HG02840 (cell line): Measurements from ENCODE around the gene FAM20A.
A peak's percentile ranks its signal among the peaks of the same experiment; 100 is the strongest.
"Not testable (repeated sequence)": the region's sequence is repeated elsewhere in the genome, so short reads cannot be mapped to it uniquely, and the experiment has no call there.

Experiments
- ATAC-seq: cut with Tn5 transposase; IDR thresholded peaks from one replicate; pipeline ENCODE4 v1.9.1; 2021; ENCODE audit warnings: mild to moderate bottlenecking, moderate library complexity, moderate number of reproducible peaks; ENCODE audit not compliant: unreplicated experiment, low FRiP score

The FAM20A gene

DNA sequence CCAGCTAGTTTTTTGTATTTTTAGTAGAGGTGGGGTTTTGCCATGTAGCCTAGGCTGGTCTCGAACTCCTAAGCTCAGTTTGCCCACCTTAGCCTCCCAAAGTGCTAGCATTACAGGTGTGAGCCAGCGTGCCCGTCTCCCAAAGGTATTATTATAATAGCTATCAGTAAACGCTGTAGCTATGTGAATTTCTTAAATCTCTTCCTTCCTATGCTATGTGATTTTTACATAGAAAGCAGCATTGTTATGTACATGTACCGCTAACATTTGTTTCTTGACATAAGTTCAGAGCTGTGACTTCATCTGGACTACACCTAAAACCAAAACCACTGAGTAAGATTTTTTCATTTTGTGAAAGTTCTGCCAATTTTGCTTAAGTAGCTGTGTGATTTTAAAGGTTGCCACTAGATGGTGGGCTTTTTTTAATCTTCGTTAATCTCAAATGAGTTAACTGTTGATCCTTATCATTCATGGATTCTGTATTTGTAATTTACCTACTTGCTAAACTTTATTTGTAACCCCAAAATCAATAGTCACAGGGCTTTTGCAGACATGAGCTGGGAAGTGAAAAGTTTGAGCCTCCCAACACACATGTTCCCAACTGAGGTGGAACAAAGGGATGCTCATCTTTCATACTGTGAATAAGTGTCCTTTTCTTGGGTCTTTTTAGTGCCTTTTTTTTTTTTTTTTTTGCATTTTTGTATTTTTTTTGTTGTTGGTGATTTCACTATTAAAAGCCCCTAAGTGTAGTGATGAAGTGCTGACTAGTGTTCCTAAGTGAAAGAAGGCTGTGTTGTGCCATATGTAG lies 67.1 kb downstream of the FAM20A start:
- ATAC-seq, result no peak

DNA sequence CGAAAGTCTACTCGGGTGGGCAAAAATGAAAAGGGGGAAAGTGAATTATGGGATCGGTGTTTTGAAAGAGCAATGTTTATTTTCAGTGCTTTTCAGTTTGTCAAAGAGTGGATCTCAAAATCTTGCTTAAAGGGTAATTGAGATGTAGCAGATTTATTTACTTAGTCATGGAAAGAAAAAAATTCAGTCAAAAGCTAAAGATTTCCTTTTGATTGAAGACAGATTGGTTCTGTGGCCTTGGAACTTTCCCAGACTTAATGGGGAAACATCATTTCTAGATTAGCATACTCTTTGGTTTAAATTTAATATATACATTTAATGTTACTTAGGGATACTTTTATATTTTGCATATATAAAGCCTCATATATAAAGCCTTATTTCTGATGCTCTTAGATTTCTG lies 68.3 kb downstream of the FAM20A start:
- no peak for ATAC-seq

DNA sequence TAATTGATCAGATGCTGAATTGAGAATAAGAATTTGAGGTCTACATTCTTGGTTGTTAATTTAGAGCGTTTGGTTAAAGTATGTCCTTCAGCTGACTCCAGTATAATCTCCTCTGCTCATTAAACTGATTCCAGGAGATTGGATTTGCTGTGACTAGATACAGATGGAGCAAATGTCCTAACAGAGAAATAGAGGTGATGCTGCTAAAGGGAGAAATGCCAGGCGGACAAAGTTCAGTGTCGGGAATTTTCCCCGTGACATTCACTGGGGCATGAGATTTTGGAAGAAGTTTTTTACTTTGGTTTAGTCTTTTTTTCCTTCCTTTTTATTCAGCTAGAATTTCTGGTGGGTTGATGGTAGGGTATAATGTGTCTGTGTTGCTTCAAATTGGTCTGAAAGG lies 69.9 kb downstream of the FAM20A start:
- no peak for ATAC-seq

DNA sequence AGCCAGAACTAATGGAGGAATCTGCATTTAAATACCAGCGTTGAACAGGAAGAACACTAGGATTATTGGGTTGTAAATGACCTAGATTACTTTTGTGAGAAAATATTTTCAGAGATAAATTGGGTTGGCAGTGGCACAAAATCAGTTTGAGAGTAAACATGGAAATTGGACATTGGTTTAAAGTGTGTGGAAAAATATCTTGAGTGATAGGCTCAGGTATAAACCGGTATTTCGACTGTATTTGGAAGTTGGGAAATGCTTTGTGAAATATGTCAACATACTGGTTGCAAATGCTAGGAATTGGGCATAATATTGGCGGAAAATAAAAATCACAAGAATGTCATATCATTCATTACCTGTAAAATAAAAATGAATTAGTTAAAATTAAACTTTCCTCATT lies 73.9 kb downstream of the FAM20A start:
- no peak for ATAC-seq

DNA sequence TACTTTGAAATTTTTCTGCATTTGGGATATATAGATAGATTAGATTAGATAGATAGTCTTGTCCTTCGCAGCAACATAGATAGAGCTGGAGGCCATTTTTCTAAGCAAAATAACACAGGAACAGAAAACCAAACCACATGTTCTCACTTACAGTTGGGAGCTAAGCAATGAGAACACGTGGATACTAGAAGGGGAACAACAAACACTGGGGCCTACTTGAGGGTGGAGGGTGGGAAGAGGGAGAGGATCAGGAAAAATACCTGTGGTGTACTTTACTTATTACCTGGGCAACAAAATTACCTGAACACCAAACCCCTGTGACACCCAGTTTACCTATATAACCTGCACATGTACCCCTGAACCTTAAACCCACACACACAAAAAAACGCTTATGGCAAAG lies 74.6 kb downstream of the FAM20A start:
- no peak for ATAC-seq

DNA sequence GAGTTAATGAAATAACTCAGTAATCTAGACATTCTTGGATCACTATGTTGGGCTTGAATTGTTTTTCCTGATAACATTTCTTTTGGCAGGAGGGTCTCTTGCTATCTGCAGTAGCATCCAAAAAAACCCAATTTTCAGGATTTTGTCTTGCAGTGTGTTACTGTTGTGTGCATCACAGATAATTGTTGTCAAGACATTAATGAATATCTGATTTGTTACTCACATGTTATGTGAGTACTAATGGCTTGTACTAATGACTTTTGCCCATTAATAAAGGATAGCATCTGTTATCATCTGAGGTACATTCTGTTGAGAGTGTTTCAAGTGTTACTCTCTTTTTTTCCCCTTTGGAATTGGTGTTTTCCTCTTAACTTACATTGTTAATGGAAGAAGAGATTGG lies 78.9 kb downstream of the FAM20A start:
- no peak for ATAC-seq

DNA sequence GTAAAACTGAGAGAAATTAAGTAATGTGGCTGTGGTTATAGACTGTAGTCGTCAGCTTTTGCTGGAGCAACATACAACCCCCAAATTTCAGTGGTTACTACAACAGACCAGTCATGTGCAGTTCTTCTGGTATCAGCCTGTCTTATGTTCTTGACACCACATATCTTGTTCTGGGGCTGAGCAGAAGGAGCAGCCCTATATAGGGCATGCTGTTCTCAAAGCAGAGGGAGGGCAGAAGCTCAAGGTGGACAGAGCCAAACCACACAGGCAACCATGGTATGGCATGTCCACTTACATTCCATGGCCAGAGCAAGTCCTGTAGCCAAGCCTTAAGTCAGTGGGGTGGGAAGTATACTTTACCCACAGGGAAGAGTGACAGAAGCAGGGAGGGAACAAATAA lies 81.3 kb downstream of the FAM20A start:
- ATAC-seq, result no peak

DNA sequence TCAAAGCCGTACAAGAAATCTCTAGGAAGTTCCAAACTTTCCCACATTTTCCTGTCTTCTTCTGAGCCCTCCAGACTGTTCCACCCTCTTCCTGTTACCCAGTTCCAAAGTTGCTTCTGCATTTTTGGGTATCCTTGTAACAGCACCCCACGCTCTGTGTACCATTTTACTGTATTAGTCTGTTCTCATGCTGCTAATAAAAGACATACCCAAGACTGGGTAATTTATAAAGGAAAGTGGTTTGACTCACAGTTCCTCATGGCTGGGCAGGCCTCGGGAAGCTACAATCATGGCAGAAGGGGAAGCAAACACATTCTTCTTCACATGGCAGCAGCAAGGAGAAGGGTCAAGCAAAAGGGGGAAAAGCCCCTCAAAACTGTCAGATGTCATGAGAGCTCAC lies 82.1 kb downstream of the FAM20A start:
- not testable (repeated sequence) for ATAC-seq

DNA sequence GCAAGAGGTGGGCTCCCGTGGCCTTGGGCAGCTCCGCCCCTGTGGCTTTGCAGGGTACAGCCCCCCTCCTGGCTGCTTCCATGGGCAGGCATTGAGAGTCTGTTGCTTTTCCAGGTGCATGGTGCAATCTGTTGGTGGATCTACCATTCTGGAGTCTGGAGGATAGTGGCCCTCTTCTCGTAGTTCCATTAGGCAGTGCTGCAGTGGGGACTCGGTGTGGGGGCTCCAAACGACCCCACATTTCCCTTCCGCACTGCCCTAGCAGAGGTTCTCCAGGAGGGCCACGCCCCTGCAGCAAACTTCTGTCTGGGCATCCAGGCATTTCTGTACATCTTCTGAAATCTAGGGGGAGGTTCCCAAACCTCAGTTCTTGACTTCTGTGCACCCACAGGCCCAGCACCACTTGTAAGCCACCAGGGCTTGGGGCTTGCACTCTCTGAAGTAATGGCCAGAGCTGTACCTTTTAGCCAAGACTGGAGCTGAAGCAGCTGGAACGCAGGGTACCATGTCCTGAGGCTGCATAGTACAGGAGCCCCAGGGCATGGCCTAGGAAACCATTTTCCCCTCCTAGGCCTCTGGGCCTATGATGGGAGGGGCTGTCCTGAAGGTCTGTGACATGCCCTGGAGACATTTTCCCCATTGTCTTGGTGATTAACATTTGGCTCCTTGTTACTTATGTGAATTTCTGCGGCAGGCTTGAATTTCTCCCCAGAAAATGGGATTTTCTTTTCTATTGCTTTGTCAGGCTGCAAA lies 82.9 kb downstream of the FAM20A start:
- no peak for ATAC-seq

DNA sequence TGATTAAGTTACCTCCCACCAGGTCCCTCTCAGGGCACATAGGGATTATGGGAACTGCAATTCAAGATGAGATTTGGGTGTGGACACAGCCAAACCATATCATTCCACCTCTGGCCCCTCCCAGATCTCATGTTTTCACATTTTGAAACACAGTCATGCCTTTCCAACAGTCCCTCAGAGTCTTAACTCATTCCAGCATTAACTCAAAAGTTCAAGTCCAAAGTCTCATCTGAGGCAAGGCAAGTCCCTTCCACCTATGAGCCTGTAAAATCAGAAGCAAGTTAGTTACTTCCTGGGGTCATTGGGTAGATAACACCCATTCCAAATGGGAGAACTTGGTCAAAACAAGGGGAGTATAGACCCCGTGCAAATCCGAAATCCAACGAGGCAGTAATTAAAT lies 83.6 kb downstream of the FAM20A start:
- ATAC-seq, result not testable (repeated sequence)

DNA sequence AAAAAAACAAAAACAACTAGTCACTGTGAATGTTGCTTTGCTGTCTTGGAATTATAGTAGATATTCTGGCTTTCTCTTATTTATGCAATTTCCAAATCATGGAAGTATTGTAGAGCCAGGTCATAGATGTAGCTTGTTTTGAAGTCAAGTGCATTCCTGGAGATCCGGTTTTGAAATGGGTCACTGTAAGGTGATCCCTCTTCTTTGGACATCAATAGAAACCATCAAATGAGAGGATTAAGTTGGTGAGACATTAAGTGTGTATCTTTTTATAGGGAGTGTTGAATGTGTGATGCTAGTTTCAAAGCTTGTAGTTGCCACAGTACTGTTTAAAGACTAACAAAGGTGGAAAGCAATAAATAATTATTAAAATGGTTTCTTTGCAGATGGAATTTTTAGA lies 84.4 kb downstream of the FAM20A start:
- no peak for ATAC-seq

DNA sequence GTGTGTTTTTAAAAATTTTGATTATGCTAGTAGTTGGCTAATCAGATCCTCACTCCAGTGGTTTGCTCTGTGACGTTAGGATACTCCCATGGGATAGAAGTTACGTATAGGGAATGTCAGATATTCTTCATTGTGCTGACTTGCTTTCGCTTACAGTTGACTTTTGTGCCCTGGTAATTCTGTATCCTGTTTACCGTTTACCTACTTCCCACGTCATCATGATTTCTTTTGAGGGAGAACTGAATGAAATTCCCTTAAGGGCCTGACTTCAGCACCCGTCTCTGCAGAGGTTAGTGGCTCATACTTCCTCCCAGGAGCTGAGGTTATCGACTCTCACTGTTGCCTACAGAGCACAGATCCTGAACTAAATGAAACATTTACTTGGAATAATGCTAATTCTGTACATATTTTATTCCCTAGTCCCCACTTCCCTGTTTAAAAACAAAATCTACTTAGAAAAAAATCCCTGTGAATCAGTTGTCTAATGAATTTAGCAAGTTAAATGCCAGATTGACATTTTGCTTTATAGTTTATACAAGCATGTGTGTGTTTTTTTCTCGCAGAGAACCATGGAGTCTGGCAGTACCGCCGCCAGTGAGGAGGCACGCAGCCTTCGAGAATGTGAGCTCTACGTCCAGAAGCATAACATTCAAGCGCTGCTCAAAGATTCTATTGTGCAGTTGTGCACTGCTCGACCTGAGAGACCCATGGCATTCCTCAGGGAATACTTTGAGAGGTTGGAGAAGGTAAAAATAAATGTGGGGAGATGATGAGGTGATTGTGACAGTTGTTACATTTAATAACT lies 86.1 kb downstream of the FAM20A start:
- no peak for ATAC-seq

DNA sequence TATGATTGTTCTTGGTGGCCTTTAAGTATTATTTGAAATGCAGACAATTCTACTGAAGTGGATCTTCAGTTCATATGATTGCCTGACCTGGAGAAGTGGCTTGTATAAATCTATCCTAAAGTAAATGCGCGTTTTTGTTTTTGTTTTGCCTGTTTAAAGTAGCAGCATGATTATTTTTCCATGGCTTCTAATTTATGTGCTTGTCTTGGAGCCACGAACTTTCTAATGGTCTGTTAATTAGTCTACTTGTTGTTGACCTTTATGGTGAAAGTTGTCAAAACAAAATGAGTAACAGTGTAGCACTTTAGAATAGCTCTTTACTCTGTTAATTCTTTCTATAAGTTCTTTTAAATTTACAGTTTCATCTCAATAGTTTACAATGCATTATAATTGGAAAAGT lies 87.2 kb downstream of the FAM20A start:
- no peak for ATAC-seq

DNA sequence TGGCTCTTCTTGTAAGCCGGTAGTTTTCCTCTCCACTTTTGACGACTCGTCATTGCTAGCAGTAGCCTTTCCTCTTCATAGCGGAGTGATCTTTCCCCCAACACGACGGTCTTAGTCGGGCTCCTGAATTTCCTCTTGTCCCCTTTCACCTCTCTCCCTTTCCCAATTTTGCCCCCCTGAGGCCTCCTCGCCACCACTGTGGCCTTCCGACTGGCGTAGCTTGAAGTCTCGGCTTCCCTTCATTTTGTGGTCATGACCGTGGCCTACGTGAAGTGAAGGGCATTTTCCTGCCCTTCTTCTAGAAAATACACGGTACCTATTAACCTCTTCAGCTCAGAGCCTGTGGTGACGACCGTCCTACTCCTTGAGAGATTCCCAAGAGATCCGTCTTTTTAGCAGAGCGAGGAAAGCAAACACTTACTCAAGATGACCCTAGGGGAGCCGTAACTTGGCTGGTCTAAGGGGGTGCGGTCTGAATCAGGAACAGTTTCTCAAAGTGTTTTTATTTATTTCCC lies 88.2 kb downstream of the FAM20A start:
- no peak for ATAC-seq

DNA sequence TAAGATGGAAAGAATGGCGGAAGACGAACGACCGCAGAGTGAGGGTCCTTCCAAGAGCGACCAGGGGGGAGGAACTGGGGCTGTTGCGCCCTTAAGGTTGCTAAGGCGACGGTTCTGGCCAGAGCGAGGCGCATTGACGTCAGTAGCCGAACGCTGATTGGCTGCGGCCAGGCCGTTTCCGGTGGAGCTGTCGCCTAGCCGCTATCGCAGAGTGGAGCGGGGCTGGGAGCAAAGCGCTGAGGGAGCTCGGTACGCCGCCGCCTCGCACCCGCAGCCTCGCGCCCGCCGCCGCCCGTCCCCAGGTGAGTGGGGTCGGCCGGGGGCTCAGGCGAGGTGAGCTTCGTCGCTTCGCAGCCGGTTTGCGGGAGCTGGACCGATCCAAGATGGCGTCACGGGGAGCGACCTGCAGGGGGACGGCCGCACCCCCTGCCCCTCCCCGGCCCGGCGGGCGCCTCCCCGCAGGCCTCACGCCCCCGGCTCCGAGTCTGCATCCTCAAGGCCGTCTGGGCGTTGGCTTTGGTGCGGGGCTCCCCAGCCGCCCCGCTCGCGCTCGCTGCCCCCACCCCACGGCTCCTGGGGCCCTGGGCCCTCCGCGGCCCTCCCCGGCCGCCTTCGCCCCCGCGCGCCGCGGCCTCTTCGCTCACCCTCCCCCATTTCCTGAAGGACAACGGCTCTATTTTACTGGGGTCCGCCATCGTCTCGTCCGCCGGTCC lies 88.8 kb downstream of the FAM20A start, which contains the start of gene PRKAR1A:
Gene PRKAR1A (plus strand): TSS at position 184 of the 713 bp plus-strand sequence. CDS start 2,970 bp downstream, outside the sequence.
- ATAC-seq, result peak; percentile 89

DNA sequence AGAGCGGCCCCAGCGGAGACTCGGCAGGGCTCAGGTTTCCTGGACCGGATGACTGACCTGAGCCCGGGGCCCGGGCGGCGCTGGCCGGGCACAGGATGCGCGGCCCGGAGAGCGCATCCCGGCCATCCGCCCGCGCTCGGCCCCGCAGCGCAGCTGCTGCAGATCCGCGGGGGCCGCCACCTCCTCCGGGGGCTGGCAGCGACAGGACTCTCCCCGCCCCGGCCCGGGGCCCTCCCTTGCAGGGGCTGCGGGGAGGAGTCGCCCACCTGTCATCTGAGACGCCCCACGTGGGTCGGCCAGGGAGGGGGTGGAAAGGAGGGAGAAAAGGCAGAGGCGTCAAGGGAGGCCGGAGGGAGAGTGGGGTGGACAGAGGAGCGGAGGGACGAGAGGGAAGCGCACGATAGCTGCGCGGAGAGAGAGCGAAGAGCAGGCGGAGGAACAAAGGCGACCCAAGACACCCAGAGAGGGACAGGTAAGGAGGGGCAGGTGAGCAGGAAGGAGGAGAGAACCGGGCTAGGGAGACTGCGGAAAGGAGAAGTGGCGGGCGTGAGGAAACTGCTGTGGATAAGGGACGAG lies 89.4 kb downstream of the FAM20A start:
- ATAC-seq, result peak; percentile 53

DNA sequence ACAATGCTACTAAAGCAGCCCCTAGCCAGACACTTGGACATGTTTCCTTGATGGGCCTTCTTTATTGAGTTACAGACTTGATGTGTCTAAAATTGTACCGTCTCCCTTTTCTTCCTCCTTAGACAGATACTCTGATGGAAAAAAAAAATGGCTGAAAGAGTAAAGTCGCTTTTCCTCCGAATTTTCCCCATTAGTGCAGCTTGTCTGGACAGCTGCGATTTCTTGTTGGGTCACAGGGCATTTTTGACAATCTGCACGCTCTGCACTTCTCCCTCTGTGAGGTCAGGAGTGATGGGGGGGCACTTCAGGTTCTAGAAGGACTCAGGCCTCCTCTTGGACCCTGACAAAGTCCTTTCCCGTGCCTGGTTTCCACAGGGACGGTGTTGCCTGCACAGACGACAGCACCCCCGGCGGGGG lies 89.9 kb downstream of the FAM20A start:
- no peak for ATAC-seq

DNA sequence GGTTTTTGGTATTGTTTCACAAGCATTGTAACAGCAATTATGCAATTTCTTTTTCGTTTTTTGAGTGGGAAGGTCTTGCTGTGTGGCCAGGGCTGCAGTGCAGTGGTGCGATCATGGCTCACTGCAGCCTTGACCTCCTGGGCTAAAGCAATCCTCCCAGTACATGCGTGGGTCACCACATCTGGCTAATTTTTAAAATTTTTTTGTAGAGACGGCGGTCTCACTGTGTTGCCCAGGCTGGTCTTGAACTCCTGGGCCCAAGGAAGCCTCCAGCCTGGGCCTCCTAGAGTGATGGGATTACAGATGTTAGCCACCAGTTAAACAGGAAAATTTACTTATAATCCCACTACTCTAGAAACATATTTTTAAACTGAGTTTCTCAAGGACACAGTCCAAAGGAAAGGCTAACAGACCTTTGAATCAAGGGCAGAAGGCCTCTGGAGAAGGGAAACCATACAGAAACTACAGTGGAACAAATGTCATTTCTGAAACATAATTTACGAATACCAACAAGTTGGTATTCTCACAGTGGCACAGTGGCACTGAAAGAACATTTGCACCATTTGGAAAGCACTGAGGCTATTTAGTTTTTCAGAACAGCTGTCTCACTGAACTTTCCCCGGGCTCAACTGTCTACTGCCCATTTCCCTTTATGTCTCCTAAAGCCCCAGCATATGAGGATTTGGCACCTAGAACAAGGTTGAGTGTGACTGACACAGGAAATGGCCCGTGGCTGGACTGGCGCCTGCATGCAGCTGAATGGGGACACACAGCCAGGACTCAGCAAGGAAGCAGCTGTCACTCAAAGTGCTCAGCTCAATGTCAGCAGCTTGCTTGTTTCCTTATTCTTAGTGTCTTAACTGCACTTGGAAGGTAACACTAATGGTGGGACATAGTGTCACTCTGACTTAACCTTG lies 91.8 kb downstream of the FAM20A start:
- ATAC-seq, result no peak

DNA sequence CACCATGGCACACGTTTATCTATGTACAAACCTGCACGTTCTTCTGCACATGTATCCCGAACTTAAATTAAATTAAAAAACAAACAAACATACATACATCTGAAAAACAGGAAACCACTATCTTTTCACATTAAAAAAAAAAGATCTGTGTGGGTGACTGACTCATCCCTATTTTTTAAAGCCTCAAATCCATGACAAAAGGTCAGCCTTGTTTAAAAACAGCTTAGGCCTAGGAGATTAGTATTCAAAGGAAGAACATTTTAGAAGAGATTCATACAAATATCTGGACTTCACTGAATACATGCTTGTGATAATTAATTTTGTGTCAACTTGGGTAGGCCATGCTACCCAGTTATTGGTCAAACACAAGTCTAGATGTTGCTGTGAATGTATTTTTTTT lies 93.6 kb downstream of the FAM20A start:
- ATAC-seq, result no peak
